Tibial nerve (tissue), 4 donors: ENCODE data around the gene NHLRC2. TPM values are rescaled to one million over a fixed set of nuclear protein-coding genes. Genes with fewer than 3 reads are reported as not detected.
"Not testable (repeated sequence)": the region's sequence is repeated elsewhere in the genome, so short reads cannot be mapped to it uniquely, and the experiment has no call there.

Source experiments
- DNase-seq, 2 donors: peaks; one replicate each; pipeline ENCODE4 v3.0.0-alpha.2; 2019; ENCODE audit warnings: low spot score in 2 of 2
- H3K27ac ChIP-seq, 4 donors: fragments of 200-600 bp; sonication (generic) in 3 of 4; one replicate each; pipeline ENCODE4 v1.5.1; 2017 to 2019; ENCODE audit warnings: mild to moderate bottlenecking in 1 of 4
- H3K27me3 ChIP-seq, 2 donors: fragments of 200-600 bp; sonication (generic) in 1 of 2; one replicate each; pipeline versions ENCODE4 v1.5.1 to v1.6.0; 2017 to 2019
- H3K36me3 ChIP-seq, 3 donors: fragments of 200-600 bp; sonication (generic); one replicate each; pipeline ENCODE4 v1.5.1; 2018 to 2019
- H3K4me1 ChIP-seq, 4 donors: fragments of 200-600 bp; sonication (generic) in 3 of 4; one replicate each; pipeline ENCODE4 v1.5.1; 2017 to 2019
- H3K4me3 ChIP-seq, 4 donors: fragments of 200-600 bp; sonication (generic) in 3 of 4; one replicate each; pipeline ENCODE4 v1.5.1; 2017 to 2019; ENCODE audit warnings: mild to moderate bottlenecking in 1 of 4, moderate library complexity in 1 of 4
- H3K9me3 ChIP-seq, 4 donors: fragments of 200-600 bp; sonication (generic) in 3 of 4; one replicate each; pipeline ENCODE4 v1.5.1; 2017 to 2019
- EP300 ChIP-seq, 2 donors: sonication (generic); formaldehyde crosslinking; IDR thresholded peaks; one replicate each; pipeline ENCODE4 v1.6.1; 2017; ENCODE audit warnings: antibody characterized with exemption in 2 of 2, mild to moderate bottlenecking in 1 of 2
- POLR2A ChIP-seq, 2 donors: fragments of 450-650 bp; IDR thresholded peaks; one replicate each; pipeline ENCODE4 v1.6.1; 2017; ENCODE audit warnings: antibody characterized with exemption in 2 of 2, mild to moderate bottlenecking in 2 of 2, moderate library complexity in 2 of 2
- WGBS, 2 donors: methylation state at CpG; one replicate each; pipeline ENCODE4 v1.1.5; 2018; 5-methylcytosine and 5-hydroxymethylcytosine counted together
- total RNA-seq, 4 donors: library from RNA; depleted of rRNA; stranded (reverse); fragments of >200 nt; gene quantifications; one replicate each; pipeline ENCODE4 v1.1.0, GENCODE V29; 2016
- TF ChIP-seq, protein P1 (sequence below), 5 experiments: fragments of 200-600 bp in 3 of 5; fragments of 450-650 bp in 2 of 5; sonication (generic) in 3 of 5; IDR thresholded peaks; one replicate each; pipeline ENCODE4 v1.5.1; 2016 to 2019; ENCODE audit warnings: antibody characterized with exemption in 5 of 5, mild to moderate bottlenecking in 3 of 5, moderate library complexity in 2 of 5

The NHLRC2 gene
- total RNA-seq, 4 donors from 2014 or later = 42.9 to 100 (median 50.6) TPM

DNA sequence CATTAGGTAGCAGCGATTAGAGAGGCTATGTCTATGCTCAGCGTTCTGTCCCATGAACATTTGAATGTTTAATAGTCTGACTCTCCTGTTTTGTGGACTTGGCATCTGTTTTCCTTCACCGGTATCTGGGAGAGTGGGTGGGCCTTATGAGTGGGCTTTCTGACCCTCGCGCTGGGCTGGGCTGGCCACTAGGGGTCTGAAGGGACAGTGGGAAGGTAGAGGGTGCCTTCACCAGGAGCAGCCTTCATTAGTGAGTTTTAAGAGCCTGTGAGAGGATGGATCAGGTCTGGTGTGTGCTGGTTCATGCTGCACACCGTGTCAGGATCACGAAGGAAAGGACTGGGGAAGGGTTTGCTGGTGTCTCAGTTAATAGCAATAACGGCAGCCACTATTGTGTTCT, 34.0 kb upstream of the NHLRC2 start:
- no peaks in the 10 kb centered on the region for H3K4me1 ChIP-seq
- H3K4me3 ChIP-seq = no peak overlapping the region
- H3K9me3 ChIP-seq = peaks cover 0 to 2% (median 0%) of the 10 kb centered on the region in 4 donors
- TF ChIP-seq, protein P1, sequence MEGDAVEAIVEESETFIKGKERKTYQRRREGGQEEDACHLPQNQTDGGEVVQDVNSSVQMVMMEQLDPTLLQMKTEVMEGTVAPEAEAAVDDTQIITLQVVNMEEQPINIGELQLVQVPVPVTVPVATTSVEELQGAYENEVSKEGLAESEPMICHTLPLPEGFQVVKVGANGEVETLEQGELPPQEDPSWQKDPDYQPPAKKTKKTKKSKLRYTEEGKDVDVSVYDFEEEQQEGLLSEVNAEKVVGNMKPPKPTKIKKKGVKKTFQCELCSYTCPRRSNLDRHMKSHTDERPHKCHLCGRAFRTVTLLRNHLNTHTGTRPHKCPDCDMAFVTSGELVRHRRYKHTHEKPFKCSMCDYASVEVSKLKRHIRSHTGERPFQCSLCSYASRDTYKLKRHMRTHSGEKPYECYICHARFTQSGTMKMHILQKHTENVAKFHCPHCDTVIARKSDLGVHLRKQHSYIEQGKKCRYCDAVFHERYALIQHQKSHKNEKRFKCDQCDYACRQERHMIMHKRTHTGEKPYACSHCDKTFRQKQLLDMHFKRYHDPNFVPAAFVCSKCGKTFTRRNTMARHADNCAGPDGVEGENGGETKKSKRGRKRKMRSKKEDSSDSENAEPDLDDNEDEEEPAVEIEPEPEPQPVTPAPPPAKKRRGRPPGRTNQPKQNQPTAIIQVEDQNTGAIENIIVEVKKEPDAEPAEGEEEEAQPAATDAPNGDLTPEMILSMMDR (IDR thresholded peaks at IDR 0.05) = no peak
- no peak for TF ChIP-seq POLR2A (IDR thresholded peaks at IDR 0.05)
- no peak for TF ChIP-seq EP300 (IDR thresholded peaks at IDR 0.05)
- H3K27ac ChIP-seq = no peak overlapping the region
- no peaks in the 10 kb centered on the region for H3K27me3 ChIP-seq
- WGBS, 2 donors = 63 to 64% methylated on average over 8 of the region's 8 CpGs
- H3K36me3 ChIP-seq = no peaks in the 10 kb centered on the region
- DNase-seq = no peak

DNA sequence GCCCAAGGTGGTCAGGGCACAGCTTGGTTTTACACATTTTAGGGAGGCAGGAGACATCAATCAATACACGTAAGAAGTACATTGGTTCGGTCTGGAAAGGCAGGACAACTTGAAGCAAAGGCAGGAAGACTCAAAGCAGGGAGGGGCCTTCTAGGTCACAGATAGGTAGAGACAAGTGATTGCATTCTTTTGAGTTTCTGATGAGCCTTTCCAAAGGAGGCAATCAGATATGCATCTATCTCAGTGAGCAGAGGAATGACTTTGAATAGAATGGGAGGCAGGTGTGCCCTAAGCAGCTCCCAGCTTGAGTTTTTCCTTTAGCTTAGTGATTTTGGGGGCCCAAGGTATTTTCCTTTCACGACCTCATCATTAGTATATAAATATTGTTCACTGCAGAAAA, 33.2 kb upstream of the NHLRC2 start:
- 71 to 80% methylated on average over 3 of the region's 3 CpGs for WGBS, 2 donors
- not testable (repeated sequence) for H3K27me3 ChIP-seq, DNase-seq, H3K4me1 ChIP-seq, H3K27ac ChIP-seq, H3K4me3 ChIP-seq, H3K36me3 ChIP-seq, H3K9me3 ChIP-seq

DNA sequence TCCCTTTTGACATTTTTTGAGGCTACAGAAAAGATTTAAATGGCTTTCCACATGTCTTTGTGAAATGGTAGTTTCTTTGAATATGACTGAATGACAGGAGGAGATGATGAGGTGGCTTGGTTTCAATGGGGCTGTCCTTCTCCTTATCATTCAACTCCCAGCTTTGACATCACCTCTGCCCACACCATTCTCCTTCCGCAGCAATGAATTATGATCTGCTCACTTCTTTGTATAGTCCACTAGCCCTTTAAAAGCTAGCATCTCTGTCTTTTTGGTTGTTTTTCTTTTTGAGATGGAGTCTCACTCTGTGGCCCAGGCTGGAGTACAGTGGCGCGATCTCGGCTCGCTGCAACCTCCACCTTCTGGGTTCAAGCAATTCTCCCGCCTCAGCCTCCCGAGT, 32.3 kb upstream of the NHLRC2 start:
- Histone ChIP-seq H3K36me3 (no peaks in the 10 kb centered on the region), H3K27ac (no peak overlapping the region), H3K4me3 (no peak overlapping the region), H3K9me3 (peaks cover 0 to 4% (median 0%) of the 10 kb centered on the region in 4 donors), H3K27me3 (no peaks in the 10 kb centered on the region), H3K4me1 (no peaks in the 10 kb centered on the region)
- 94 to 98% methylated on average over 7 of the region's 7 CpGs for WGBS, 2 donors
- DNase-seq = no peak
- TF ChIP-seq, protein P1 (IDR thresholded peaks at IDR 0.05) = no peak
- TF ChIP-seq EP300 (IDR thresholded peaks at IDR 0.05) (no peak), POLR2A (IDR thresholded peaks at IDR 0.05) (no peak)

DNA sequence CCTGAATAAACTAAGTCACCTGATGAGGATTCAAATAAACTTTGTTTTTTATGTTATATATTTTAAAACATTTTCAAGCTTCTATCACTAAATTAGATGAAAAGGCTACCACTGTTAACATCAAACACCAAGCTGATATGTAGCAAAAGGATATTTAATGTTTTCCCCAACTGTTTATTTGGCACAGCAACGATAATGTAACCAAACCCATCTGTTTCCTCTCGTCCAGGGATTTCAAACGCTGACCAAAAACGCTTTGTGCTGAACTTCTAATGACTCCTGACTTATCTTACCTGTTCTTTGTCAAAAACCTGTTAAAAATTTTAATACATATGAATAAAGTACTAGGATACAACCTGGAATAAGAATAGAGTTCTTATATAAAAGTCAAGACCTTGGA, 31.1 kb upstream of the NHLRC2 start:
- no peaks in the 10 kb centered on the region for H3K4me1 ChIP-seq
- no peaks in the 10 kb centered on the region for H3K27me3 ChIP-seq
- no peak overlapping the region for H3K4me3 ChIP-seq
- no peaks in the 10 kb centered on the region for H3K36me3 ChIP-seq
- WGBS, 2 donors = 45 to 50% methylated on average over 4 of the region's 4 CpGs
- peaks cover 0 to 4% (median 0%) of the 10 kb centered on the region in 4 donors for H3K9me3 ChIP-seq
- no peak for DNase-seq
- TF ChIP-seq, protein P1 (IDR thresholded peaks at IDR 0.05) = no peak
- TF ChIP-seq EP300 (IDR thresholded peaks at IDR 0.05) (no peak), POLR2A (IDR thresholded peaks at IDR 0.05) (no peak)
- no peak overlapping the region for H3K27ac ChIP-seq

DNA sequence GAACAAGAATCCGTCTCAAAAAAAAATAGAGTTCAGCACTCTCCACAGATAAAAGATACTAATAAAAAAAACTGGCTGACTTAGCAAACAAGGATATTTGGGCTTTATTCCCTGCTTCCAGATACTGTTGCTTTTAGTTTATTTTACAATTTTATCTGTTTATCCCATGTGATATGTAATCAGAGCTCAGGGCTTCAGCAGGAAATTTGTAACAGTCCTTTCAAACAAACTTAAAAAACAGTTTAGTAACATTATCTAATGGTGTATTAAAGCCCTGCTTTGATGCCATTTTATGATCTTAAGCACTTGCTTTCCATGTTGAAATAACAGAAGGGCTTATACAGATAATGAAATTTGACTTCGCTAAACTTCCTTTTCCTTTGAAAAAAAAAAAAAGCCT, 28.7 kb upstream of the NHLRC2 start:
- Histone ChIP-seq H3K36me3 (no peaks in the 10 kb centered on the region), H3K4me1 (no peaks in the 10 kb centered on the region), H3K27ac (no peak overlapping the region), H3K27me3 (no peaks in the 10 kb centered on the region), H3K9me3 (peaks cover 0 to 4% (median 0%) of the 10 kb centered on the region in 4 donors), H3K4me3 (no peak overlapping the region)
- 61 to 76% methylated on average over 2 of the region's 2 CpGs for WGBS, 2 donors
- no peak for DNase-seq
- TF ChIP-seq POLR2A (IDR thresholded peaks at IDR 0.05) (no peak), EP300 (IDR thresholded peaks at IDR 0.05) (no peak)
- TF ChIP-seq, protein P1 (IDR thresholded peaks at IDR 0.05) = no peak

DNA sequence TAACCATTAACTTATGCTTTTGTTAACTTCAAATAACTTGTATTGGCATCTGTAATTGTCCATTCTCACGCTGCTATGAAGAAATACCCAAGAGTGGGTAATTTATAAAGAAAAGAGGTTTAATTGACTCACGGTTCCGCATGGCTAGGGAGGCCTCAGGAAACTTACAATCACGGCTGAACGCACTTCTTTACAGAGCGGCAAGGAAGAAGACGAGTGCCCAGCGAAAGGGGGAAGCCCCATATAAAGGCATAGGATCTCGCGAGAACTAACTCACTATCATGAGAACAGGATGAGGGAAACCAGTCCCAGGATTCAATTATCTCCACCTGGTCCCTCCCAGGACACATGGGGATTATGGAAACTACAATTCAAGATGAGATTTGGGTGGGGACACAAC, 25.9 kb upstream of the NHLRC2 start:
- WGBS, 2 donors = 90 to 92% methylated on average over 10 of the region's 10 CpGs
- not testable (repeated sequence) for H3K9me3 ChIP-seq, H3K27me3 ChIP-seq, DNase-seq, H3K4me3 ChIP-seq, H3K36me3 ChIP-seq, H3K4me1 ChIP-seq, H3K27ac ChIP-seq
